Hematopoietic multipotent progenitor cell treated with erythropoietin and hydrocortisone succinate and interleukin-3 and kit ligand, for 4 days (in vitro differentiated cells): Measurements from ENCODE around the gene DHODH.
"Not testable (repeated sequence)": the region's sequence is repeated elsewhere in the genome, so short reads cannot be mapped to it uniquely, and the experiment has no call there.

ENCODE experiments used
- DNase-seq: peaks from one replicate; pipeline ENCODE4 v3.0.0-alpha.2; 2015

The DHODH gene

GRCh38 chr16:72054254-72054847 lies 45.8 kb downstream of the DHODH start, which contains the start of gene HP:
Gene HP, plus strand, starts transcription at chr16:72054505. Its CDS starts 148 bp downstream, at chr16:72054653.
- peak; percentile 45 for DNase-seq

GRCh38 chr16:72055911-72056310 lies 47.4 kb downstream of the DHODH start:
- no peak for DNase-seq

- DNase-seq: not testable (repeated sequence)
These were observed 48.8 kb downstream of the DHODH start for GRCh38 chr16:72057313-72057712.

GRCh38 chr16:72059060-72059459 lies 50.5 kb downstream of the DHODH start:
- DNase-seq: not testable (repeated sequence)

DNA sequence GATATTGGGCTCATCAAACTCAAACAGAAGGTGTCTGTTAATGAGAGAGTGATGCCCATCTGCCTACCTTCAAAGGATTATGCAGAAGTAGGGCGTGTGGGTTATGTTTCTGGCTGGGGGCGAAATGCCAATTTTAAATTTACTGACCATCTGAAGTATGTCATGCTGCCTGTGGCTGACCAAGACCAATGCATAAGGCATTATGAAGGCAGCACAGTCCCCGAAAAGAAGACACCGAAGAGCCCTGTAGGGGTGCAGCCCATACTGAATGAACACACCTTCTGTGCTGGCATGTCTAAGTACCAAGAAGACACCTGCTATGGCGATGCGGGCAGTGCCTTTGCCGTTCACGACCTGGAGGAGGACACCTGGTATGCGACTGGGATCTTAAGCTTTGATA lies 51.9 kb downstream of the DHODH start:
- no peak for DNase-seq

DNA sequence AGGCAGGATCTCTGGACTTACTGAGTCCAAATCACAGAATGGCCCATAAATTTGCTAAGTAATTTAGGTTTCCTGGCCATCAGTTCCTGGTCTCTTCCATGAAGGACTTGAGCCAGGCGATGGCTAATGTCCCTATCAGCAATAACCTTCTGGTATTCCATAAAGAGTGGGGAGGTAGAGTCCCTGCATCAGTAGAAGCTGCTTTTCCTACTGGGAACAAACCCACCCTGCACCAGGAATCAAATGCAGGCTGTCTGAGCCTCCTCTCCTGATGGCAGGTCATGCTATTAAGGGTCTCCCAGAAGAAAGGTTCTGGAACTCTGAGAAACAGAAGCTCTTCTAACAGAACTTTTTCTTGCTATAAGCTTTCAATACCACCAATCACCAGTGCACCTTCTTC lies 53.0 kb downstream of the DHODH start:
- no peak for DNase-seq

DNA sequence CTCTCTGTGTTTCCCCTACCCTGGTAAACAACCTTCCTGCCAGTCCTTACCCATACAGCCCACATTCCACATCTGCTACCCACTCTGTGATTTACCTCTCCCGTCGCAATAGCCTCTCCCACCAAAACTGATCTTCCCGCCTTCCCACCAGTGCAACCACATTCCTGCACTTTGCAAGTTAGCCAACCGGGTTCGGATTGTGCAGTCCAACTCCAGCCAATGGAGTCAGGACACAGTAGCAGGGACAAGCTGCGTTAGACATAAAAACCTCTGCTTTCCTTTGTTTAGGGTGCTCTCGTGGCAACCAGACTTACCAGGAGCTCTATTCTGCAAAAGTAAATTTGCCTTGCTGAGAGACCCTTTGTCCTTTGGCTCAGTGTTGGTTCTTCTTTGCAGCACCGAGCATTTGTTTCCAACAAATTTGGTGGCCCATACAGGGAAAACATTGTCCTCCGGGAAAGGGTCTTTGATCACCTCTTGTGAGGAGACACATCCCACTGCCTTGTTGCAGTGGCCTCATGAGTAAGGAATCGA lies 55.9 kb downstream of the DHODH start:
- DNase-seq: no peak

DNA sequence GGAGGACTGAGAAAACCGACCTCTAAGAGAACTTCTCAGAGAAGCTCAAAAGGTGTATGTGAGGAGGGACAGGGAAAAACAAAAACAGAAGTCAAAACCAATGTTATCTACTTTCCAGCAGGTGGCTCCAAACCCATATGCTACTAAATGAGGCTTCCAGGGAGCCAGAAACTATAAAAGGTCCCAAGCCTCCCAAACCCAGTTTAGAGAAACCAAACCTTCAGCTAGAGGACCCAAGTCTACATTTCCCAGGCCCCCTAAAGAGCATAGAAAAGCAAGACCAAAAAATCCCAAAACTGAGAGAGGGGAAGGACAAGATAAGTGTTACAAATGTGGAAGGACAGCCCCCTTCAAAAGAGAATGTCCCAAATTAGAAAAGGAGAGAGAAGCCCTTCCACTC lies 58.2 kb downstream of the DHODH start:
- DNase-seq: peak; percentile 77

- DNase-seq: no peak
These were observed 60.4 kb downstream of the DHODH start for GRCh38 chr16:72068930-72069329.

GRCh38 chr16:72072514-72073342 lies 64.2 kb downstream of the DHODH start:
- no peak for DNase-seq

GRCh38 chr16:72073560-72074230 lies 65.2 kb downstream of the DHODH start:
- no peak for DNase-seq

DNA sequence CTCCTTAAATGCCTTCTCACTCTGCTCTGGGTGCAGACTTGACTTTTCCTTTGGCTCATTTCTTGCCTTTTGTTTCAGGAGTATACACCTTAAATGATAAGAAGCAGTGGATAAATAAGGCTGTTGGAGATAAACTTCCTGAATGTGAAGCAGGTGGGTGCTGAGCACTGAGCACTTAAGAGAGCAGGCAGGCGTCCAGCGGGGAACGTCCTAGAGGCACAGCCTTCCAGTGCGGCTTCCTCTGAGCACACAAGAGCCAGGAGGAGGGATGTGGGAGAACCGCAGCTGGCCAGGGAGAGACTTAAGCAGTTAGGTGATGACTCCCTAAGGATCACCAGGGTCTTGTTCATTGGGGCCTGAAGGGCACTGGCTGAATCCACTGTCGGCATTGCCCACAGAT lies 66.5 kb downstream of the DHODH start:
- DNase-seq: not testable (repeated sequence)
